ENCODE data around the gene SLC25A21. TPM values are rescaled to one million over a fixed set of nuclear protein-coding genes. Genes with fewer than 3 reads are reported as not detected.

SLC25A21 gene
- total RNA-seq, 4 donors from 2014 or later: 0.82 to 11.1 TPM; not detected in 2

DNA sequence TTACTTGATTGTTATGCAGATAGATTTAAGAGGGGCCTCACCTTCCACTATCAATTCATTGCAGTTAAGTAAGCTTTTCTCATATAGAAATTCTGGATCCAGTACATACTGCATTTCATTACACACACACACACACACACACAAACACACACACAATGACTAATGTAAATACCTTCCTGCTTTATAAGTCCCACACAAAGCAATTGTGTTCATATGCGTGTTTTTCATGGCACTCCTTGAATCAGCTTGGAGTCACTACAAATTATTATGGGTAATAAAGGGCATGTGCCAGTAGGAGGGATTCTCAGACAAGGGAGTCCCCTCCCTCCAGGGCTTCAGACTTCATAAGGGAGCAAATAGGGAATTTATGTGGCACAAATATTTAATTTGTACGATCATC is 29.9 kb upstream of the SLC25A21 start:
- no peak for DNase-seq
- Histone ChIP-seq H3K9me3 (peaks cover 0 to 10% of the 10 kb centered on the region in 2 donors), H3K4me3 (no peak overlapping the region), H3K36me3 (no peaks in the 10 kb centered on the region), H3K27ac (no peak overlapping the region), H3K27me3 (no peaks in the 10 kb centered on the region), H3K4me1 (peaks cover 0 to 8% (median 2%) of the 10 kb centered on the region in 4 donors)
- 38 to 72% methylated on average over 1 to 2 of the region's 2 CpGs for WGBS, 2 donors (ENCODE audit: low coverage in 1 of 2)
- in situ Hi-C loops (cut with MboI; ENCODE audit: low pct_ligation_motif_present in 1 of 4, low pct_unique_long_range_greater_than_20kb in 1 of 4, low sequenced_read_pairs in 3 of 4) (no loop called here), intact Hi-C loops (cut with DNase I; ENCODE audit: low total_unique reads) (no loop called here)
- no peak for TF ChIP-seq POLR2A (IDR thresholded peaks at IDR 0.05)
- no peak for TF ChIP-seq CTCF (IDR thresholded peaks at IDR 0.05)
- no peak for TF ChIP-seq POLR2AphosphoS5 (IDR thresholded peaks at IDR 0.05)

DNA sequence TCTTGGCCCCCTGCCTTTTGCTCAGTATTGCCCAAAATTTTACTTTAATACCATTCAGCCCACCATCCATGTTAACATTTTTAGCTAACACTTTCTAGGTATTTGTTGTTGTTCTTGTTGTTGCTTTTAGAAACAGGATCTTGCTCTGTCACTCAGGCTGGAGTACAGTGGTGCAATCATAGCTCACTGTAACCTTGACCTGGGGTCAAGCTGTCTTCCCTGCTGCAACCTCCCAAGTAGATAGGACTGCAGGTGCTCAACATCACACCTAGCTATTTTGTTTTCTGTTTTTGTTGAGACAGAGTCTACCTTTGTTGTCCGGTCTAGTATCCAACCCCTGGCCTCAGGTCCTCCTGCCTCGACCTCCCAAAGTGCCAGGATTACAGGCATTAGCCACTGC is 29.3 kb upstream of the SLC25A21 start:
- WGBS, 2 donors (ENCODE audit: low coverage in 1 of 2): 85% methylated on average over 2 of the region's 2 CpGs; no CpG with 5 or more reads in 1 of the 2 donors
- in situ Hi-C loops (cut with MboI; ENCODE audit: low pct_ligation_motif_present in 1 of 4, low pct_unique_long_range_greater_than_20kb in 1 of 4, low sequenced_read_pairs in 3 of 4): no loop called here
- Histone ChIP-seq H3K9me3 (peaks cover 0 to 10% of the 10 kb centered on the region in 2 donors), H3K4me3 (no peak overlapping the region), H3K36me3 (no peaks in the 10 kb centered on the region), H3K4me1 (peaks cover 0 to 11% (median 4%) of the 10 kb centered on the region in 4 donors), H3K27me3 (no peaks in the 10 kb centered on the region), H3K27ac (no peak overlapping the region)
- no peak for DNase-seq
- intact Hi-C loops (cut with DNase I; ENCODE audit: low total_unique reads): no loop called here
- TF ChIP-seq POLR2AphosphoS5 (IDR thresholded peaks at IDR 0.05) (no peak), EP300 (IDR thresholded peaks at IDR 0.05; ENCODE audit: low read depth) (no peak), CTCF (IDR thresholded peaks at IDR 0.05) (no peak), POLR2A (IDR thresholded peaks at IDR 0.05) (no peak)

DNA sequence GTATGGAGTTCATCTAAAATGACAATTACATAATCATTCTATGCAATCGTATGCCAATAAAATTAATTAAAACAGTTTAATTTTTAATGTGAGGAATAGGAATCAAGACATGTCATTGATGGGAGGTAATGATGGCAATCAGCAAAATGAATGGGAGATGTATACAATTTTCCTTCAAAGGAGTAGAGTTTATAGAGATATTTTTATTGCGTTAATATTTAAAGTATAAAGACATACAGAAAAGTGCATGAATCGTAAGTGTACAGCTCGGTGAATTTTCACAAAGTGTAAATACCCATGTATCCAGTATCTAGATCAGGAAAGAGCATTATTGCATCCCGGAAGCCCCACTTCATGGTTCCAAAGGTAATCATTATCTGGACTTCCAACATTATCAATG is 26.5 kb upstream of the SLC25A21 start:
- Histone ChIP-seq H3K4me3 (no peak overlapping the region), H3K27me3 (no peaks in the 10 kb centered on the region), H3K4me1 (peaks cover 0 to 14% (median 4%) of the 10 kb centered on the region in 4 donors), H3K27ac (peak overlapping the region in 1 of 4 donors; percentile 89), H3K36me3 (no peaks in the 10 kb centered on the region), H3K9me3 (no peaks in the 10 kb centered on the region)
- no peak for DNase-seq
- 84 to 91% methylated on average over 5 of the region's 5 CpGs for WGBS, 2 donors (ENCODE audit: low coverage in 1 of 2)
- intact Hi-C loops (cut with DNase I; ENCODE audit: low total_unique reads) (no loop called here), in situ Hi-C loops (cut with MboI; ENCODE audit: low pct_ligation_motif_present in 1 of 4, low pct_unique_long_range_greater_than_20kb in 1 of 4, low sequenced_read_pairs in 3 of 4) (no loop called here)
- TF ChIP-seq POLR2A (IDR thresholded peaks at IDR 0.05) (no peak), POLR2AphosphoS5 (IDR thresholded peaks at IDR 0.05) (no peak), CTCF (IDR thresholded peaks at IDR 0.05) (no peak), EP300 (IDR thresholded peaks at IDR 0.05; ENCODE audit: low read depth) (no peak)

GRCh38 chr14:37198273-37198598 is 25.8 kb upstream of the SLC25A21 start:
- Histone ChIP-seq H3K27ac (peak overlapping the region; percentile 87 to 93 (median 89)), H3K4me1 (peaks cover 0 to 14% (median 4%) of the 10 kb centered on the region in 4 donors), H3K9me3 (no peaks in the 10 kb centered on the region), H3K36me3 (no peaks in the 10 kb centered on the region), H3K4me3 (peak overlapping the region; percentile 32 to 73 (median 58)), H3K27me3 (no peaks in the 10 kb centered on the region)
- no peak for DNase-seq
- no peak for TF ChIP-seq POLR2AphosphoS5 (IDR thresholded peaks at IDR 0.05)
- no peak for TF ChIP-seq POLR2A (IDR thresholded peaks at IDR 0.05)
- no peak for TF ChIP-seq CTCF (IDR thresholded peaks at IDR 0.05)
- TF ChIP-seq EP300 (IDR thresholded peaks at IDR 0.05; ENCODE audit: low read depth): no peak
- in situ Hi-C loops (cut with MboI; ENCODE audit: low pct_ligation_motif_present in 1 of 4, low pct_unique_long_range_greater_than_20kb in 1 of 4, low sequenced_read_pairs in 3 of 4) (no loop called here), intact Hi-C loops (cut with DNase I; ENCODE audit: low total_unique reads) (no loop called here)
- WGBS, 2 donors (ENCODE audit: low coverage in 1 of 2): 14% methylated on average over 9 to 11 of the region's 11 CpGs
